Measurements from ENCODE around the gene ZNF557. TPM values are rescaled to one million over a fixed set of nuclear protein-coding genes. Genes with fewer than 3 reads are reported as not detected.

ZNF557 gene
- 2.2 to 3.0 TPM (median 2.8 TPM) in 5 replicates for total RNA-seq (2022; extraction: Qiagen RNA extraction)

GRCh38 chr19:7069042-7069903 is at the start of gene ZNF557:
Gene ZNF557 (plus strand): TSS chr19:7069703. CDS start chr19:7075075, 5,372 bp downstream.

GRCh38 chr19:7021331-7021730 is 48.2 kb upstream of the ZNF557 start, which contains the start of gene MBD3L2B:
Gene MBD3L2B (minus strand): TSS chr19:7021431. CDS start chr19:7021397, 34 bp downstream.

GRCh38 chr19:7030278-7030677 is 39.2 kb upstream of the ZNF557 start, which contains the start of gene MBD3L5:
Gene MBD3L5 (plus strand): TSS chr19:7030578. CDS start chr19:7030612, 34 bp downstream.

GRCh38 chr19:7040079-7040478 is 29.4 kb upstream of the ZNF557 start, which contains the start of gene MBD3L4:
Gene MBD3L4 (minus strand): TSS chr19:7040179. CDS start chr19:7040144, 35 bp downstream.

GRCh38 chr19:7049021-7049420 is 20.5 kb upstream of the ZNF557 start, which contains the start of gene MBD3L2:
Gene MBD3L2 (plus strand): TSS chr19:7049321. CDS start chr19:7049374, 53 bp downstream.

GRCh38 chr19:7058576-7058975 is 10.9 kb upstream of the ZNF557 start, which contains the start of gene MBD3L3:
Gene MBD3L3 (minus strand): TSS chr19:7058676. CDS start chr19:7058605, 71 bp downstream.

Other genes starting within 250 kb of the ZNF557 start
- 4.6 to 6.6 TPM (median 5.1 TPM) in 5 replicates for gene ADGRE1, start 182.1 kb upstream of the ZNF557 start, total RNA-seq (2022; extraction: Qiagen RNA extraction)
- not detected in 5 replicates for gene MBD3L2B, start 48.3 kb upstream of the ZNF557 start, total RNA-seq (2022; extraction: Qiagen RNA extraction)
- gene MBD3L5, start 39.1 kb upstream of the ZNF557 start, total RNA-seq (2022; extraction: Qiagen RNA extraction), result not detected in 5 replicates
- gene MBD3L4, start 29.5 kb upstream of the ZNF557 start, total RNA-seq (2022; extraction: Qiagen RNA extraction), result not detected in 5 replicates
- gene MBD3L2, start 20.4 kb upstream of the ZNF557 start, total RNA-seq (2022; extraction: Qiagen RNA extraction), result not detected in 5 replicates
- not detected in 5 replicates for gene MBD3L3, start 11.0 kb upstream of the ZNF557 start, total RNA-seq (2022; extraction: Qiagen RNA extraction)
- gene INSR, start 224.7 kb downstream of the ZNF557 start, total RNA-seq (2022; extraction: Qiagen RNA extraction), result 1.9 to 3.2 TPM (median 2.3 TPM) in 5 replicates